Fibroblast of skin of left quadriceps (primary cell): Measurements from ENCODE around the gene AHDC1.
"Not testable (repeated sequence)": the region's sequence is repeated elsewhere in the genome, so short reads cannot be mapped to it uniquely, and the experiment has no call there.

Experiments used
- DNase-seq, 2 experiments: peaks; one replicate each; pipeline ENCODE4 v3.0.0-alpha.2; 2013; ENCODE audit warnings: low read depth in 2 of 2

The AHDC1 gene

GRCh38 chr1:27513528-27513927 is 90.4 kb downstream of the AHDC1 start:
- no peak for DNase-seq

DNA sequence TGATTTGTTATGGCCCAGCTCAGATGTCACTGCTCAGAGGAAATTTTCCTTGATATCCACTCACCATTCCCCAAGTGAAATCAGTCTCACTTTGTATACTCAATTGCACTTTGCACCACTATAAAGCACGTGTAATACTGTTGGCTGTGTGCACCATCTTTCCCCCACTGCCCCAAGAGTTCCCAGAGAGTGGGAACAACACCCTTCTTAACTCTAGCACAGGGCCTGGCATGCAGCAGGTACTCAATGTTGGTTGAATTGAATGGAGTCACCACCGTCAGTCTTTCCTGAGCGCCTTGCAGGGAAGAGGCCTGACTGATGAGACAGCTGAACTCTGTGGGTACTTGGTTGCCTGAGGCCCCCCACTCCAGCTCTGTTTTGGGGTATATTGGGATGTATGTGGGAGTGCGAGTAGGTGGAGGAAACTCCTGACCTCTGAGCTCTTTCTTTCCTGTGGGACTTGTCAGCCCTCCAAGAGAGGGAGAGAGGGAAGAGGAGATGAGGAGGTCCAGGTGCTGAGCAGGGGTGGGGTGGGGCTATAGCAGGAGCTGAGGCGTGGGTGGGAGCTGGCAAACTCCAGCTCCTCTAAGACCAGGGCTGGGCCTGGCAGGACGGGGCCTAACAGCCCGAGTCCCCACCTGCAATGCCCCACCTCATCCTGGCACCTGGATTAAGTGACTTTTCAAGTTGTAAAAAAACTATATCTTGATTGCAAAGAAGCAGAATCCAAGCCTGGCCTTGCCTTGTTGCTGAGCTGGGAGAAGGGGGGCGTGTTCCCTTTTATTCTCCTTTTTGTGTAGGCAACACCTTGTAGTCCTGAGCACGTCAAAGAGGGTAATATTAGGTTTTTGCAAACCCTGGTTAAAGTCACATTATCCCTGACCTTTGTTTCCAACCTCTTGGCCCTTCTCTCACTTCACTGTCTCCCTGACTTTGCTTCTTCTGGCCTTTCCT is 94.5 kb downstream of the AHDC1 start:
- no peak for DNase-seq

GRCh38 chr1:27507960-27508665 is 95.8 kb downstream of the AHDC1 start:
- no peak for DNase-seq

GRCh38 chr1:27506703-27507102 is 97.2 kb downstream of the AHDC1 start:
- DNase-seq: no peak

- DNase-seq: no peak
These were observed 98.6 kb downstream of the AHDC1 start for GRCh38 chr1:27505420-27505680.

DNA sequence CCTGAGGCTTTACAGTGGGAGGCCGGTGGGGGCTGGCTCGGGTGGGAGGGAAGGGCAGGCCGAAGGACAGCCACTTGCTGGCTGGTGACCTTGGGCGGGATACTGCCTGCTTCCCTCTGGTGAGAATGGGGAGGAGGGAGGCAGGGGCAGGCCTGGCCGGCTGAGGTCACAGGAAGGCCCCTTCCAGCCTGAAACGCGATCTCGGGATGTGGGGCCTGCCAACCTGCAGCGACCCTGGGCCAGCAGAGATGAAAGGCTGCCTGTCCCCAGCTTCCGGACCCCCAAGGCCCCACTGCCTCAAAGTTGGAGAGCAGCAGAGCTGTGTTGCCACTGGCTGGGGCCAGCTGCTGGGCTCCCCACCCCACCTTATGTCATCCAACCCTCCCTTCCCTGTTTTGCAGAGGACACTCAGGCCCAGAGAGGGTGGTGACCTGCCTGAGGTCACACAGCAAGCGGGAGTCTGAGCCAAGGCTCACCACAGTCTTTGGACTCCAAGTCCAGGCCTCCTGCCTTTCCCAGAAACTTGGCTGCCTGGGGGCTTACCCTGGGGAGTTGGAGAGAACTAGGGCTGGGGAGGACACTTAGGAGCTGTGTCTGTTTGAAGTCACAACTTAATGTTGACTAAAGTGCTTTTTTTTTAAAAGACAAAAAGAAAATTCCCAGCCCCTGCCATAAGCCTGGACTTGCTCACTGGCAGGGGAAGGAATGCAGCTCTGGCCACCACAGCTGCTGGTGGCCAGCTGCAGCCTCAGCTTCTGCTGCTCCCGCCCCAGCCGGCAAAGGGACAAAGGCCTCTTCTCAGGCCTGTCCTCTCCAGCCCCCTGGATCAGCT is 99.1 kb downstream of the AHDC1 start:
- DNase-seq: no peak

GRCh38 chr1:27503844-27504587 is 99.9 kb downstream of the AHDC1 start:
- DNase-seq: no peak

DNA sequence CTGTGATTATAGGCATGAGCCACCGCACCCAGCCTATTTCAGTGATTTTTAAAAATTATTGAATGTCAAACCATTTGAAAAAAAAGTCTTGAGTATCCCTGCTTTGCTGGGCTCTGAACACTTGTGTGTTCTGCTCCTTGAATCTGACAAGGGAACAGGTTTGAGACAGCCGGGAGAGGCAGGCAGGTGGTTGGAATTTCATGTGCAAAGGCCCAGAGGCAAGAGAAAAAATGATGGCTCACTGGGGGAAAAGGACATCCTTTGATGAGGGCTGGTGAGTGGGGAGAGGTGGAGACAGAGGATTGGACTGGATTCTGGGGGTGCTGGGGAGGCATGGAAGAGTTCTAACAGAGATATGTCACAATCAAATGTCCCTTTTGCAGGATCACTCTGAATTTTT is 100.9 kb downstream of the AHDC1 start:
- no peak for DNase-seq

GRCh38 chr1:27501159-27501558 is 102.8 kb downstream of the AHDC1 start:
- DNase-seq: not testable (repeated sequence)

DNA sequence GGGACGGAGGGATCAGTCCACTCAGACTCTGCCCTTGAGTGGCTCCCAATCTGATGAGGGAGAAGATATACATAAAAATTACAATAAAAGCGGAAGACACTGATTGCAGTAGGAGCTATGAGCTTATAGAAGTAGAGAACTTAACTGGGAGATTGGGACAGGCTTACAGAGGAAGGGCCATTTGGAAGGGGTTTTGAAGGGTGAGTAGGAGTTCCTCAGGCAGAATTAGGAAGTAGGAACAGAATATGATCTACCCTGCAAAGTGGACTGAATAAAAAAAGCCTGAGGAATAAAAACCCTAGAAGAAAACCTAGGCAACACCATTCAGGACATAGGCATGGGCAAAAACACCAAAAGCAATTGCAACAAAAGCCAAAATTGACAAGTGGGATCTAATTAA is 104.8 kb downstream of the AHDC1 start:
- no peak for DNase-seq

DNA sequence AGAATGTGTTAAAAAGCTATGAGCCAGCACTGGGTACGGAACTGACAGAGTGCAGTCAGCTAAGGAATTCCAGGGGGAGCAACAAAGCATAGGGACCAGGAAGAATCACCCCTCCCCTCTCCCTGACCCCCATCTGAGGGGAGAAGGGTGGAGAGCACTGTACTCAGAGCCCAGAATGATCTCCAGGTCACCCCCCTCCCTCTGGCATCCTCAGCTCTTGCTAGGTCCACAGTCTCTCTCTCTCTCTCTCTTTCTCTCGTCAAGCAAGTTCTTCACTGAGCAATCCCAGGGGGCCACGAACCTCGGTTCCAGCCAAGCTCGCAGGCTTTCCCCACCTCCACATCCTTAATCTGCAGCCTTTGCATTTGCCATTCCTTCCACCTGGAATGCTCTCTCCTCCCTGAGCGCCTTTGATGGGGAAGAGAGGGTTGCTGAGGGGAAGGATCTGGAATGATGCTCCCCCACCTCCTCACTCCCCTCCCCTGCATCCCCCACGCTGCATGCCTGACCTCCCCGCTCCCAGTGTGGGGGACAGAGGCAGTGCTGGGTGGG is 107.3 kb downstream of the AHDC1 start:
- peak; percentile 47 to 58 for DNase-seq

DNA sequence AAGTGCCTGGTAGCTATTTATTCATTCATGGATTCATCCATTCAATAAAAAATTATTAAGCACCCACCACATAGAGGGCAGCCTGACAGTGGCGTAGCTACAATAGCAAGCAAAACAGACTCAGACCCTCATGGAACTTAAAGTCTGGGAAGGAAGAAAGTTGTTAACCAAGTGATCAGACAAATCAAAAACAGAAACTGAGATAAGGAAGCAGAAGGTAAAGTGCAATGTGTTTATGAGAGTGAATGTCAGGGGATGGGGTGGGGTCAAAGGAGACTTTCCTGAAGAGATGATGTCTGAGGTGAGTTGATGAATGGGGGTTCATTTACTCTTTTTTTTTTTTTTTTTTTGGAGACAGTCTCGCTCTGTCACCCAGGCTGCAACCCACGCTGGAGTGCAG is 111.1 kb downstream of the AHDC1 start:
- no peak for DNase-seq

DNA sequence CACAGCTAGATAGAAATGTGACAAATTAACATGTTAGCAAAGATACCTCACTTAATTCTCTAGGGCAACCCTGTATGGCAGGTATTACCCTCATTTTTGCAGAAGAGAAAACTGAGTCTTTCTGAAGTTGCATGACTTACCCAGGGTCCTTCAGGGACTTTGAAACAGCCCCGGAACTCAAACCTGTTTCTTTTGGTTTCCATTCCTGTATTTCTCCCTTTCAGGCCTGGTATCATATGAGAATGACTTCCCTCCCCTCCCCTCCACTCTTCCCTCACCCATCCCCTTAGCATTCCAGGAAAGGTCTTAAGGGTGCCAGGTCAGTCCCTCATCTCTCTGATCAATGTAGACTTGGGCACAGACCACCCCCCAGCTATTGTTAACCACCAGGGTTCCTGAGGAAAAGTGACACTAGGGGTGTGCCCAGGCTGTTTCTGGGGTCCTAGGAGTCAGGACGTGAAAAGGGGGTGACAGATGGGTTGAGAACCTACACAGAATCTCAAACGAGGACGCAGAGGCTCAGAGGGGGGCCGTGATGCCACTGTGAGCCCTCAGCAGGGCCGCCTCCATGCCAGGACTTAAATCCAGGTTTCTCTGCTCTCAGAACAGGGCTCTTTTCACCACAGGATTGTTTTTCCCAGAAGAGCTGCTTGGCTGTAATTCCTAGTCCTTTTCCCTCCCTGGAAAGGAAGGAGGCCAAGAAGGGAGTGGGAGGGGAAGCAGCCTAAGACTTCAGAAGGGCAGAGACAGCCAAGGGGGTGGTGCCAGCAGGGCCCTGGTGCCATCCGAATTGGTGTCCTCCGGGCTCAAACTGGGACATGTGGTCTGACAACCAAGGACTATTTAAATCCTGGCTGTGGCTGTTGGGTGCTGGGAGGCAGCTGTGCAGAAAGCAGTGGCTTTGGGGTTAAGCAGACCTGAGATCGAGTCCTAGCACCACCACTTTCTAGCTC is 111.9 kb downstream of the AHDC1 start:
- DNase-seq: no peak

DNA sequence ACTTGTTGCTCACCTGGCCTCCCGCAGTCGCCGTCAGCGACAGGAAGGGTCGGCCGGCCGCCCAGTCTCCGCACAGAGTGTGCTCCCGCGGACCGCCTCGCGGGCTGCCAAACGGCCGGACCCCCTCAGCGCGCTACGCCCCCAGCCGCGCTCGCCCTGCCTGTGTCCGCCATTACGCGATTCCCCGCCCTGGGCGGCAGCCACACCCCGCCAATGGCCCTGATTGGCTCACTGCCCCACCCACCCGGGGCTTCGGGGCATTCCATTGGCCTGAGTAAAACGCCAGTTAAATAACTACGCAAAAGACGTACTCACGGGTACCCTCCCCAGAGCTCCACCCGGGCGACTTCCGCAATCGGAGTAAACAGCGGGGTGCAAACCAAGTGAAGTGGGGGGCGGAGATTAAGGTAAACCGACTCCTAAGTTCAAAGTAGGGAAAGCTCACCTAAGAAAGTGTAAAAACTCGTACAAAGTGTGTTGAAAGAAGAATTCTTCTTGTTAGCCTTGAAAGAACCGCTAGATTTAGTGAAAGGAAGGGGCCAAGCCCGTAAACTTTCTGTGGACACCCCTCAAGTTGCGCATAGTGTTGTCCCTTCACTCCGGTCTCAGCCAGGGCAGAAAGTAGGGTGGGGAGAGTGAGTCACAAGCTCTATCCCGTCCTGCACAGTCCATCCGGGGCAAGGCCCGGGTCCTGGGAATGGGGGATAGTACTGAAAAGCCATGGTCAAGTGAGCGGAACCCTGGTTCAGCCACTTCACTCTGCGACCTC is 113.8 kb downstream of the AHDC1 start, which contains the start of gene WASF2:
WASF2 (minus strand) TSS at position 195 of the 769 bp plus-strand sequence. CDS start 61,277 bp downstream, outside the sequence.
- DNase-seq: peak; percentile 95 to 96

- DNase-seq: no peak
These were observed 114.4 kb downstream of the AHDC1 start for GRCh38 chr1:27489501-27489972.

DNA sequence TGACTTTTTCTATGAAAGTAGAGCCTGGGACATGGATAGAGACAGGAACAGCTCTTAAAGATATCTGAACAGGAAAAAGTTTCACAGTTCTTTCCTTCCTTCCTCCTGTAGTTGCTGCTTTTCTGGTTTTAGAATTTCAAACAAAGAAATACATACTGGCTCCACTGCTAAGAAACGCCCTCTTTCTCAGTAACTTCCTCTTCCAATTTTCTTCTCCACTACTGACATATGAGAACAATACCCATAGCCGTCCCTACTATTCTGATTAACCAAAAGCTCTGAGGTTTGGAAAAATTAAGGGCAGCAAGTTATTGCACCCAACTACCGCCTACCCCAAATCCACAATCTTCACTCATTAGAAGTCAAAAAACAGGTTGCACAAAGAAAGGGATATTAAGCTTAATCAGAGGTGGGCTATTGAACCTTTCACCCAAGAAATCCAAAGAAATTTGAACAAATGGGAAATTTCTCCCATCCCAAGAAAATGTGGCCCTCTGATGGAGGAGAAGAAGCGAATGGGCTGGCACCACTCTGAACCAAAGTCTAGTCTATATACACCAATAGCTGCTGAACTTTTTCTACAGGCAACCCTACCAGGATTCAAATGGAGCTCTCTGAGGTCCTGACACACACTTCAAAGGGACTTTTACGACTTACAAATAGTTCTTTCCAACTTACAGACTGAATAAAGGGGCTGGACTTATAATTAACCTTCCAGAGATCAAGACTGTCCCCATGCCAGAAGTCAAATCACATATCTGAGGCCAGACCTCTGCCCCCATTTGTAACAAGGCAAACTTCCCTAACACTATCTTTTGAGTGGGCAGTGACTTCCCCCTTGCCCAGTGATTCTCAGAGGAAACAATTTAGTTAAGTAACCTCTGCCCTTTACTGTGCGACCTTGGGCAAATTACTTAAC is 115.7 kb downstream of the AHDC1 start:
- DNase-seq: no peak

DNA sequence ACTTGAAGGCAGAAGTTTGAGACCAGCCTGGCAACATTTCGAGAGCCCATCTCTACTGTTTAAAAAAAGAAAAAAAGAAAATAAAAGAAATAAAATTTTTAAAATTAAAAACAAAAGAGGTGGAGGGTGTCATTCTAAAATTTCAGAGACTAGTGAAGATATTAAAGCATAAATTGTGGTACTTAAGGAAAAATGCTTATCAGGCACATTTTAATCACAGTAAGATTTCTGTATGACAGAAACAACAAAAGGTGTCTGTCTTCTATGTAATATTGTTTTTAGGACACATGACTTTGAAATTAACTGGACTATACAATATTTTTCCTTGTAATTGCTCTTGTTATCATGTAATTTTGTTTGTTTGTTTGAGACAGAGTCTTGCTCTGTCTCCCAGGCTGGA is 118.6 kb downstream of the AHDC1 start:
- no peak for DNase-seq
